Measurements from ENCODE around the gene HECW1. TPM values are rescaled to one million over a fixed set of nuclear protein-coding genes. Genes with fewer than 3 reads are reported as not detected.

HECW1 gene
- total and polyA plus RNA-seq, 2 of the 13 experiments (the other 11 are each of a cell fraction or from before 2014, with no cell fraction given) = not detected

DNA sequence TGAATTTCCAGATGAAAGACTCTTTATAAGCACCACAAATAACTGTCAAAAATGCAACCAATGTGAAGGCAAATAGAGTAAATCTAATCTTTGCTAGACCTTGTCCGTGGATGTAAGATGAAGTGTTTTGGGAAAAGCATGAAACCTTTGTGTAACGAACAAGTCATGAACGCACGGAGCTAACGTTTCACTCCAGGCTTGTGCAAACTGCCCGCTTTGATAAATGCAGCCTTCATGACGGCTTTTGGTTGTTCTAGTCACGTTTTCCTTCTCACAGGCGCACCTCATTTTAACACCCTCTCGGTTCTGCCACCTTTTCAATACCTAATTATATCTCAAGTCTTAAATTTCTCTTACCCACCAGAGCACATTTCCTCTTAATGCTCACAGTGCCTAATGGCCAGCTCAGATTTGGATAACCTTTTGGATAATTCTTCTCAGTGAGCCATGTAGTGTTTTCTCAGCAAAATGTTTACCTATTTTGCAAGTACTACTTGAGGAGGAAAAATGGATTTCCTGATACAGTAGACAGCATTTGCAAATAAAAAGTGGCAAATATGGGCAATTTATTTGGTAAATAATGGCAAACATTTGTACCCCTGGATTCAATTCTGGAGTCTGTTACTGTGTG, 63.2 kb downstream of the HECW1 start:
- no peak overlapping the region for H3K4me2 ChIP-seq (ENCODE audit: low read depth, low read length)
- H3K27me3 ChIP-seq (ENCODE audit: control insufficient read depth in 1 of 2, insufficient read depth in 2 of 2, low read length in 2 of 2) = no peaks in the 10 kb centered on the region
- no peaks in the 10 kb centered on the region for H3K4me1 ChIP-seq (ENCODE audit: insufficient read depth, low read length)
- H4K20me1 ChIP-seq (ENCODE audit: insufficient read depth, low read length) = no peaks in the 10 kb centered on the region
- H2AFZ ChIP-seq (ENCODE audit: low read length) = no peak overlapping the region
- FAIRE-seq = no peak
- POLR2A ChIA-PET = no interaction called here
- DNase-seq (ENCODE audit: low spot score) = no peak
- H3K4me3 ChIP-seq (replicated peaks in 1 of 3; ENCODE audit: insufficient read depth in 1 of 3, low read depth in 2 of 3, low read length in 3 of 3) = no peak overlapping the region
- intact Hi-C loops (cut with micrococcal nuclease; ENCODE audit: unreplicated experiment) = no loop called here
- no peak overlapping the region for H3K9ac ChIP-seq (ENCODE audit: insufficient read depth, low read depth, low read length)
- H3K79me2 ChIP-seq (ENCODE audit: insufficient read depth, low read length) = no peaks in the 10 kb centered on the region
- BruUV-seq (replicated peaks) = no TSS peak
- no peaks in the 10 kb centered on the region for H3K36me3 ChIP-seq (replicated peaks in 1 of 2; ENCODE audit: control insufficient read depth in 1 of 2, insufficient read depth in 2 of 2, low read length in 2 of 2)
- ATAC-seq = no peak
- H3K9me3 ChIP-seq (ENCODE audit: low read length) = no peaks in the 10 kb centered on the region
- WGBS (ENCODE audit: low lambda C conversion rate) = 19% methylated on average over 10 of the region's 10 CpGs
- no peak for TF ChIP-seq ZNF34 (CRISPR knock-in tag; IDR thresholded peaks at IDR 0.05; ENCODE audit: borderline replicate concordance)
- TF ChIP-seq CEBPB (IDR thresholded peaks at IDR 0.05; ENCODE audit: borderline replicate concordance, low read depth, low read length) = no peak
- no peak for TF ChIP-seq NFIB (CRISPR knock-in tag; IDR thresholded peaks at IDR 0.05; ENCODE audit: borderline replicate concordance)
- TF ChIP-seq, protein P1, sequence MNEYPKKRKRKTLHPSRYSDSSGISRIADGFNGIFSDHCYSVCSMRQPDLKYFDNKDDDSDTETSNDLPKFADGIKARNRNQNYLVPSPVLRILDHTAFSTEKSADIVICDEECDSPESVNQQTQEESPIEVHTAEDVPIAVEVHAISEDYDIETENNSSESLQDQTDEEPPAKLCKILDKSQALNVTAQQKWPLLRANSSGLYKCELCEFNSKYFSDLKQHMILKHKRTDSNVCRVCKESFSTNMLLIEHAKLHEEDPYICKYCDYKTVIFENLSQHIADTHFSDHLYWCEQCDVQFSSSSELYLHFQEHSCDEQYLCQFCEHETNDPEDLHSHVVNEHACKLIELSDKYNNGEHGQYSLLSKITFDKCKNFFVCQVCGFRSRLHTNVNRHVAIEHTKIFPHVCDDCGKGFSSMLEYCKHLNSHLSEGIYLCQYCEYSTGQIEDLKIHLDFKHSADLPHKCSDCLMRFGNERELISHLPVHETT (CRISPR knock-in tag; conservative IDR thresholded peaks at IDR 0.05) = no peak
- TF ChIP-seq ZBTB38 (CRISPR knock-in tag; IDR thresholded peaks at IDR 0.05) = no peak
- TF ChIP-seq, protein P2, sequence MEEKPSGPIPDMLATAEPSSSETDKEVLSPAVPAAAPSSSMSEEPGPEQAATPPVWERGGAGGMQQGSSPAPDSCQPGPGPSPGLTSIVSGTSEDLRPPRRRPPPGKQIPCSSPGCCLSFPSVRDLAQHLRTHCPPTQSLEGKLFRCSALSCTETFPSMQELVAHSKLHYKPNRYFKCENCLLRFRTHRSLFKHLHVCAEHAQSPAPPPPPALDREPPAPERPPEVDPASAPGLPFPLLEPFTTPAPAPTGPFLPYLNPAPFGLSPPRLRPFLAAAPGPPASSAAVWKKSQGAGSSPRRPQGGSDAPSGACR (CRISPR knock-in tag; IDR thresholded peaks at IDR 0.05) = no peak
- TF ChIP-seq ZNF7 (CRISPR knock-in tag; IDR thresholded peaks at IDR 0.05) = no peak
- no peak for TF ChIP-seq AHR (CRISPR knock-in tag; IDR thresholded peaks at IDR 0.05)
- TF ChIP-seq, protein P3, sequence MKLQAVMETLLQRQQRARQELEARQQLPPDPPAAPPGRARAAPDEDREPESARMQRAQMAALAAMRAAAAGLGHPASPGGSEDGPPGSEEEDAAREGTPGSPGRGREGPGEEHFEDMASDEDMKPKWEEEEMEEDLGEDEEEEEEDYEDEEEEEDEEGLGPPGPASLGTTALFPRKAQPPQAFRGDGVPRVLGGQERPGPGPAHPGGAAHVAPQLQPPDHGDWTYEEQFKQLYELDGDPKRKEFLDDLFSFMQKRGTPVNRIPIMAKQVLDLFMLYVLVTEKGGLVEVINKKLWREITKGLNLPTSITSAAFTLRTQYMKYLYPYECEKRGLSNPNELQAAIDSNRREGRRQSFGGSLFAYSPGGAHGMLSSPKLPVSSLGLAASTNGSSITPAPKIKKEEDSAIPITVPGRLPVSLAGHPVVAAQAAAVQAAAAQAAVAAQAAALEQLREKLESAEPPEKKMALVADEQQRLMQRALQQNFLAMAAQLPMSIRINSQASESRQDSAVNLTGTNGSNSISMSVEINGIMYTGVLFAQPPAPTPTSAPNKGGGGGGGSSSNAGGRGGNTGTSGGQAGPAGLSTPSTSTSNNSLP (IDR thresholded peaks at IDR 0.05; ENCODE audit: low read depth, low read length) = no peak
- no peak for TF ChIP-seq ZNF367 (CRISPR knock-in tag; IDR thresholded peaks at IDR 0.05; ENCODE audit: borderline replicate concordance)
- TF ChIP-seq KLF6 (CRISPR knock-in tag; IDR thresholded peaks at IDR 0.05) = no peak
- no peak for TF ChIP-seq ZNF263 (CRISPR knock-in tag; IDR thresholded peaks at IDR 0.05)
- no peak for TF ChIP-seq ZNF569 (CRISPR knock-in tag; IDR thresholded peaks at IDR 0.05; ENCODE audit: borderline replicate concordance)
- TF ChIP-seq FIP1L1 (IDR thresholded peaks at IDR 0.05; ENCODE audit: borderline replicate concordance, insufficient read depth, low read depth, low read length) = no peak
- no peak for TF ChIP-seq HMGA1 (CRISPR knock-in tag; conservative IDR thresholded peaks at IDR 0.05)
- in situ Hi-C loops (cut with HindIII; ENCODE audit: extremely low pct_ligation_motif_present, low pct_unique_long_range_greater_than_20kb) = no loop called here
- CTCF ChIA-PET (ENCODE audit: low intra/inter-chr PET ratio, low total read pairs) = no interaction called here
- H3K27ac ChIP-seq (ENCODE audit: extremely low read length, insufficient read depth, low read length) = no peak overlapping the region

All from HepG2 (cell line).